A673 (cell line): ENCODE results near the gene AP3D1. TPM values are rescaled to one million over a fixed set of nuclear protein-coding genes. Genes with fewer than 3 reads are reported as not detected.
"Not testable (repeated sequence)": the region's sequence is repeated elsewhere in the genome, so short reads cannot be mapped to it uniquely, and the experiment has no call there.

Source experiments
- BruUV-seq: library from RNA; stranded (reverse); fragments of 400-500 nt; replicated peaks from 2 replicates; lab custom pipeline; 2021; lab: Mats Ljungman, UMichigan
- CTCF ChIA-PET: fragments of 300-600 bp; sonication (Branson Sonifier 250); formaldehyde crosslinking; loops from one replicate; lab custom pipeline; 2022; ENCODE audit warnings: antibody characterized with exemption; lab: Charles Lee
- POLR2A ChIA-PET: fragments of 300-600 bp; sonication (Branson Sonifier 250); formaldehyde crosslinking; loops from one replicate; lab custom pipeline; 2022; ENCODE audit warnings: antibody characterized with exemption; ENCODE audit not compliant: low non-redundant PET; lab: Charles Lee
- DNase-seq: peaks from one replicate; pipeline ENCODE4 v3.0.0-alpha.2; 2015; ENCODE audit warnings: low spot score
- H3K27ac ChIP-seq: fragments of 200-600 bp; sonication (generic); 2 replicates; pipeline ENCODE4 v1.5.1; 2016; ENCODE audit warnings: mixed run types, low read depth, mild to moderate bottlenecking, mixed read lengths, antibody characterized with exemption, low read length; ENCODE audit not compliant: poor library complexity, severe bottlenecking
- H3K27me3 ChIP-seq: fragments of 200-600 bp; sonication (generic); replicated peaks from 2 replicates; pipeline ENCODE4 v1.6.1; 2017; ENCODE audit warnings: mixed run types, low read depth, mild to moderate bottlenecking, mixed read lengths, antibody characterized with exemption, low read length; ENCODE audit not compliant: insufficient read depth, poor library complexity
- H3K36me3 ChIP-seq: fragments of 200-600 bp; sonication (generic); 2 replicates; pipeline ENCODE4 v1.6.1; 2016; ENCODE audit warnings: mixed run types, mild to moderate bottlenecking, mixed read lengths, antibody characterized with exemption, low read length; ENCODE audit not compliant: insufficient read depth, poor library complexity, severe bottlenecking
- H3K4me1 ChIP-seq: fragments of 200-600 bp; sonication (generic); 2 replicates; pipeline ENCODE4 v1.6.1; 2017; ENCODE audit warnings: mixed run types, mild to moderate bottlenecking, mixed read lengths, antibody characterized with exemption, low read length; ENCODE audit not compliant: insufficient read depth, poor library complexity, severe bottlenecking
- H3K4me3 ChIP-seq: fragments of 200-600 bp; sonication (generic); 2 replicates; pipeline ENCODE4 v1.5.1; 2016; ENCODE audit warnings: low read depth, mixed run types, mild to moderate bottlenecking, mixed read lengths, low read length; ENCODE audit not compliant: poor library complexity, severe bottlenecking
- H3K9me3 ChIP-seq: fragments of 200-600 bp; sonication (generic); 2 replicates; pipeline ENCODE4 v1.6.1; 2016; ENCODE audit warnings: mixed run types, low read depth, mild to moderate bottlenecking, mixed read lengths, antibody characterized with exemption, low read length; ENCODE audit not compliant: poor library complexity, severe bottlenecking
- CTCF ChIP-seq: fragments of 300-800, 200-600 bp; sonication (generic); conservative IDR thresholded peaks from 2 replicates; pipeline ENCODE4 v1.5.1; 2017; ENCODE audit warnings: low read depth, mild to moderate bottlenecking, antibody characterized with exemption, low read length, moderate library complexity, mixed read lengths
- EZH2 ChIP-seq: fragments of 200-600 bp; sonication (generic); IDR thresholded peaks from 2 replicates; pipeline ENCODE4 v1.6.1; 2017; ENCODE audit warnings: borderline replicate concordance, low read depth, mild to moderate bottlenecking, mixed read lengths, antibody characterized with exemption, low read length; ENCODE audit not compliant: poor library complexity, severe bottlenecking
- intact Hi-C: fragments of 100-400 bp; cut with micrococcal nuclease; formaldehyde crosslinking; loops from one replicate; pipeline ENCODE4 v1.10.0; 2022; ENCODE audit not compliant: unreplicated experiment
- total RNA-seq: library from RNA; stranded (reverse); gene quantifications from 2 replicates; pipeline ENCODE4 v1.2.3, GENCODE V29; 2021

AP3D1 gene
- total RNA-seq, 1 experiment from 2014 or later: 148 TPM

GRCh38 chr19:2096034-2096479 lies 55.3 kb downstream of the AP3D1 start, which contains the start of gene MOB3A:
MOB3A (minus strand) TSS chr19:2096326; CDS start chr19:2078560, 17,766 bp downstream.
- POLR2A ChIA-PET: no interaction called here
- H3K36me3 ChIP-seq: peaks cover 15% of the 10 kb centered on the region
- no TSS peak for BruUV-seq
- H3K9me3 ChIP-seq: no peaks in the 10 kb centered on the region
- peaks cover 19% of the 10 kb centered on the region for H3K4me1 ChIP-seq
- CTCF ChIA-PET: interaction anchor here (0.6 kb wide), 2 partner anchors 204 to 239 kb away, joined by 4 read pairs; no protein-coding TSS in a partner anchor
- H3K27me3 ChIP-seq: no peaks in the 10 kb centered on the region
- TF ChIP-seq CTCF (peak; percentile 55), EZH2 (no peak)
- intact Hi-C loops: no loop called here
- DNase-seq: peak; percentile 96
- peak within 1 kb of the TSS; percentile 92 for H3K4me3 ChIP-seq
- H3K27ac ChIP-seq: peak within 1 kb of the TSS; percentile 90

GRCh38 chr19:2091926-2092525 lies 59.3 kb downstream of the AP3D1 start:
- intact Hi-C loops, DNase-seq: not testable (repeated sequence)
- CTCF ChIA-PET: interaction anchor here (0.5 kb wide), 1 partner anchor 149 kb away, joined by 3 read pairs; no protein-coding TSS in a partner anchor

GRCh38 chr19:2089727-2090053 lies 61.7 kb downstream of the AP3D1 start:
- DNase-seq: no peak
- CTCF ChIA-PET: no interaction called here
- POLR2A ChIA-PET: no interaction called here
- H3K36me3 ChIP-seq: peaks cover 4% of the 10 kb centered on the region
- intact Hi-C loops: no loop called here
- peaks cover 31% of the 10 kb centered on the region for H3K4me1 ChIP-seq
- H3K9me3 ChIP-seq: no peaks in the 10 kb centered on the region
- BruUV-seq: no TSS peak
- H3K4me3 ChIP-seq: no peak overlapping the region
- H3K27me3 ChIP-seq: no peaks in the 10 kb centered on the region
- peak overlapping the region; percentile 77 for H3K27ac ChIP-seq
- no peak for TF ChIP-seq CTCF
- no peak for TF ChIP-seq EZH2

More at GRCh38 chr19:2091926-2092525, 59.3 kb downstream of the AP3D1 start:
- POLR2A ChIA-PET: interaction anchor here (0.5 to 0.7 kb wide), 2 partner anchors 445 to 823 kb away, joined by 3 to 10 read pairs; partner anchors contain the start of gene CIRBP
- H3K9me3 ChIP-seq, H3K36me3 ChIP-seq, BruUV-seq, H3K4me3 ChIP-seq, H3K27me3 ChIP-seq: not testable (repeated sequence)
- peaks cover 34% of the 10 kb centered on the region for H3K4me1 ChIP-seq
- H3K27ac ChIP-seq: peak overlapping the region; percentile 33
